Ascending aorta (tissue), 2 donors: ENCODE measurements around the gene RALGAPB. TPM values are rescaled to one million over a fixed set of nuclear protein-coding genes. Genes with fewer than 3 reads are reported as not detected.

Source experiments
- DNase-seq, 2 donors: peaks; one replicate each; pipeline ENCODE4 v3.0.0-alpha.2; 2019; ENCODE audit warnings: low spot score in 2 of 2
- H3K27ac ChIP-seq, 2 donors: fragments of 200-600 bp; sonication (generic); one replicate each; pipeline ENCODE4 v1.5.1; 2016 to 2017; ENCODE audit warnings: mild to moderate bottlenecking in 1 of 2
- H3K27me3 ChIP-seq: fragments of 200-600 bp; sonication (generic); one replicate; pipeline ENCODE4 v1.5.1; 2017
- H3K36me3 ChIP-seq, 2 donors: fragments of 200-600 bp; sonication (generic); one replicate each; pipeline ENCODE4 v1.5.1; 2016
- H3K4me1 ChIP-seq, 2 donors: fragments of 200-600 bp; sonication (generic); one replicate each; pipeline ENCODE4 v1.5.1; 2016 to 2017; ENCODE audit warnings: mild to moderate bottlenecking in 1 of 2
- H3K4me3 ChIP-seq, 2 donors: fragments of 200-600 bp; sonication (generic); one replicate each; pipeline ENCODE4 v1.5.1; 2016 to 2017; ENCODE audit warnings: mild to moderate bottlenecking in 1 of 2
- H3K9me3 ChIP-seq, 2 donors: fragments of 200-600 bp; sonication (generic); one replicate each; pipeline ENCODE4 v1.5.1; 2016
- intact Hi-C: fragments of 100-400 bp; cut with DNase I; formaldehyde crosslinking; loops from one replicate; pipeline ENCODE4 v1.15.1; 2023
- total RNA-seq: library from RNA; depleted of rRNA; stranded (reverse); fragments of >200 nt; gene quantifications from one replicate; pipeline ENCODE4 v1.1.0, GENCODE V29; 2016
- TF ChIP-seq, protein P1 (sequence below), 3 experiments: fragments of 200-600 bp in 2 of 3; fragments of 450-650 bp in 1 of 3; sonication (generic) in 2 of 3; IDR thresholded peaks; one replicate each; pipeline ENCODE4 v1.5.1; 2016 to 2019; ENCODE audit warnings: antibody characterized with exemption in 3 of 3, mild to moderate bottlenecking in 1 of 3, moderate library complexity in 1 of 3

RALGAPB gene
- total RNA-seq, 1 donor from 2014 or later, result 19.4 TPM

DNA sequence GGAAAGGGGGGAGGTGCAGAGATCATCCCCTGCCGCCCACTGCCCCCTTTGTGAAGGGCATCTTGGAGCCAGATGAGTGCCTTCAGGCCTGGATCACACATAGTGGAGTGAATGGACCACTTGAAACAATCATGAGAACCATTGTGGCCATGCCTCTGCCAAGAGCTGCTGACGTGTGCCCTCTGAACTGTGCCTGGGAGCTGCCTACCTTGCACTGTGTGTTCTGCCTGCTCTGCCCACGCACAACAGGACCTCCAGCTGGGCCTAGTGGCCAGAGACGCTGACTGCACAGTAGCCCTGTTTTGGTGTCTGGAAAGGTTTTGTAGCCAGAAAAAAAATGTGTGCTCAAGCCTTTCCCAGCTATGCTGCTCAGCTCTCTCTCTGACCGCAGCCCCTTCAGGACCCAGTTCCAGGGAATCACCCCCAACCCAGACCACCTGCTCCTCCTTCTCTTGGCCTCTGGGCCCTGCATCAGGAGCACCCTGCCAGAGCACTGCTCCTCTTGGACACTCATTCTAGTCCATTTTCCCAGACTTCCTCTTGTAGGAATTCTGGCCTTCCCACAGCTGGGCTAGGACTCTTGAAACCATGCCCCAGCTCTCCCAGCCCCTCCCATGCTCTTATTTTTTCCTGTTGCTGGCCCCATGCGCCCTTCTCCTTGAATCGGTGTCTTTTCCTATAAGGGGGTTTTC, 106.7 kb downstream of the RALGAPB start:
- intact Hi-C loops, result no loop called here
- DNase-seq, result no peak

DNA sequence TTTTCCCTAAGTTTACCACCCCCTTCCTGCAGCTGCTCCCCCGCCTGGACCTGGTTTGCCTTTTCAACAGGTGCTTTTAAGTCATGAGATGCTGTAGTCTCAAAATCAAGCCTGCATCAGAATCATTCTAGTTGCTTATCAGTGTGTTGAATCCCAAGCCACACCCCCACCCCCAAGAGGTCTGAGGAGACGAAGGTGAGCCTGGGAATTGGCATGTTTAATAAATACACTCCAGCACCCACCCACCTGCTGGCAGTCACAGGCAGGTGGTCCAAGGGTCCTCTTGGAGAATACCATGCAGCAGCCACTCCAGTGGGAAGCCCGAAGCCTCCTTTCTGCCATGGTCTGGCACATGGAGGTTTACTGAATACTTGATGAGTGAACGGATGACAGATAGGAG, 107.3 kb downstream of the RALGAPB start:
- Histone ChIP-seq H3K27ac (no peak overlapping the region), H3K4me3 (no peak overlapping the region), H3K4me1 (peaks cover 0 to 3% of the 10 kb centered on the region in 2 donors), H3K9me3 (no peaks in the 10 kb centered on the region), H3K27me3 (no peaks in the 10 kb centered on the region), H3K36me3 (peaks cover 6 to 21% of the 10 kb centered on the region in 2 donors)
- TF ChIP-seq, protein P1, sequence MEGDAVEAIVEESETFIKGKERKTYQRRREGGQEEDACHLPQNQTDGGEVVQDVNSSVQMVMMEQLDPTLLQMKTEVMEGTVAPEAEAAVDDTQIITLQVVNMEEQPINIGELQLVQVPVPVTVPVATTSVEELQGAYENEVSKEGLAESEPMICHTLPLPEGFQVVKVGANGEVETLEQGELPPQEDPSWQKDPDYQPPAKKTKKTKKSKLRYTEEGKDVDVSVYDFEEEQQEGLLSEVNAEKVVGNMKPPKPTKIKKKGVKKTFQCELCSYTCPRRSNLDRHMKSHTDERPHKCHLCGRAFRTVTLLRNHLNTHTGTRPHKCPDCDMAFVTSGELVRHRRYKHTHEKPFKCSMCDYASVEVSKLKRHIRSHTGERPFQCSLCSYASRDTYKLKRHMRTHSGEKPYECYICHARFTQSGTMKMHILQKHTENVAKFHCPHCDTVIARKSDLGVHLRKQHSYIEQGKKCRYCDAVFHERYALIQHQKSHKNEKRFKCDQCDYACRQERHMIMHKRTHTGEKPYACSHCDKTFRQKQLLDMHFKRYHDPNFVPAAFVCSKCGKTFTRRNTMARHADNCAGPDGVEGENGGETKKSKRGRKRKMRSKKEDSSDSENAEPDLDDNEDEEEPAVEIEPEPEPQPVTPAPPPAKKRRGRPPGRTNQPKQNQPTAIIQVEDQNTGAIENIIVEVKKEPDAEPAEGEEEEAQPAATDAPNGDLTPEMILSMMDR (IDR thresholded peaks at IDR 0.05), result no peak
- intact Hi-C loops, result no loop called here
- no peak for DNase-seq

More for the DNA sequence above, 106.7 kb downstream of the RALGAPB start:
- no peak overlapping the region for H3K27ac ChIP-seq
- H3K4me1 ChIP-seq, result peaks cover 0 to 3% of the 10 kb centered on the region in 2 donors
- H3K4me3 ChIP-seq, result no peak overlapping the region
- TF ChIP-seq, protein P1 (IDR thresholded peaks at IDR 0.05), result no peak
- no peaks in the 10 kb centered on the region for H3K9me3 ChIP-seq
- H3K27me3 ChIP-seq, result no peaks in the 10 kb centered on the region
- peaks cover 11 to 26% of the 10 kb centered on the region in 2 donors for H3K36me3 ChIP-seq

DNA sequence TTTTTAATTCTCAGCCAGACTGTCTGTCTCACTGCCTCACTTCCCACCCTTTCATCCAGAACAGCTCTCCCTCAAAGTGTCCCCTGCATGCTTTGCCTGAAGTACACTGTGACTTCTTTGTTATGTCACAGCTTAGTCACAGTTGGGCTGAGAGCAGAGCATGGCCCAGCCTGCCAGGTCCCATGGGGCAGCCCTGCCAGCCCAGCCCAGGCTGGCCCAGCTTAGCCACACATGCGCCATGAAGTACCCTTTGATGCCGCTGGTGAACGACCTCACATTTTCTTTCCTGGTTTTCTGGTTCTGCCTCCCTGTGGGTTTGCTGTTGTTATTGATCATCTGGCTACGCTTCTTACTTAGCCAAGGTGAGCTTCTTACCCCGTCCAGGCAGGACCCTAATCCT, 108.4 kb downstream of the RALGAPB start, which contains the start of gene ADIG:
Gene ADIG (plus strand): TSS at position 185 of the 400 bp plus-strand sequence. CDS start 54 bp downstream, at position 239.
- Histone ChIP-seq H3K4me1 (peaks cover 0 to 3% of the 10 kb centered on the region in 2 donors), H3K27me3 (no peaks in the 10 kb centered on the region), H3K27ac (no peak within 1 kb of the TSS), H3K36me3 (peaks cover 0 to 10% of the 10 kb centered on the region in 2 donors), H3K9me3 (no peaks in the 10 kb centered on the region), H3K4me3 (no peak within 1 kb of the TSS)
- TF ChIP-seq, protein P1 (IDR thresholded peaks at IDR 0.05), result no peak
- intact Hi-C loops, result no loop called here
- no peak for DNase-seq

DNA sequence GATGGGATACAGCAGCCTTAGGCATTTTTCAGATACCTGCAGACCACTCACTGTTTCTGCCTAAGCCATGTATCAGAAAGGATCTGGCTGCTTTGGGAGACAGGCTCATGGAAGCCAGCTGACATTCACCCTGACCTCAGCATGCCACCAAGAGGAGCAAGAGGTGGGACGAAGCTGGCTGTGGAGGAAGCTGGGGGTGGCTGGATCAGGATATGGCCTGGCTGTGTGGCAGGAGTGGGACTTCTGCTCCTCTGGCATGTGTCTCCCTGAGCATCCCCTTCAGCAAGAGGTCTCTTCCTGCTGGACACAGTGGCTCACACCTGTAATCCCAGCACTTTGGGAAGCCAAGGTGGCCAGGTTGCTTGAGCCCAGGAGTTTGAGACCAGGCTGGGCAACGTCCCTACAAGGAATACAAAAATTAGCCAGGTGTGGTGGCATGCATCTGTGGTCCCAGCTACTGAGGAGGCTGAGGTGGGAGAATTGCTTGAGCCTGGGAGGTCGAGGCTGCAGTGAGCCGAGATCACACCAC, 109.3 kb downstream of the RALGAPB start:
- H3K4me1 ChIP-seq, result peaks cover 0 to 3% of the 10 kb centered on the region in 2 donors
- TF ChIP-seq, protein P1 (IDR thresholded peaks at IDR 0.05), result no peak
- peaks cover 0 to 5% of the 10 kb centered on the region in 2 donors for H3K36me3 ChIP-seq

DNA sequence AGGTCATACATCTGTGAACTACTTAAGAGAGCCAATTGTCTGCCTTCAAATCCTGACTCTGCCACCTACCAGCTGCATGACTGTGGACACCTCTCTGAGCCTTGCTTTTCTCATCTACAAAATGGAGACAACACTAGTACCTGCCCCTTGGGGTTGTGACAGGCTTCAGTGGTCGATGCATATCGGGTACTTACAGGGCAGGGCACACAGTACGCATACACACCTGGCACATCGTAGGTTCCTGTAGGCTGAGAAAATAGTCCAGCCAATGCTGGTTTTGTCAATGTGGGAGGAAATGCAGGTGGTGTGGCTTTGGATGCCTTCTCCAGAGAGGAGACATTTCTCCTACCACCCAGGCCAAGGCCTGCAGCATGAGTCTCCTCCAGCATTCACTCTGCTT, 110.7 kb downstream of the RALGAPB start:
- Histone ChIP-seq H3K36me3 (no peaks in the 10 kb centered on the region), H3K4me1 (peaks cover 0 to 3% of the 10 kb centered on the region in 2 donors), H3K4me3 (no peak overlapping the region), H3K27me3 (no peaks in the 10 kb centered on the region), H3K27ac (no peak overlapping the region), H3K9me3 (no peaks in the 10 kb centered on the region)
- DNase-seq, result no peak
- intact Hi-C loops, result no loop called here
- TF ChIP-seq, protein P1 (IDR thresholded peaks at IDR 0.05), result no peak

More for the DNA sequence above, 109.3 kb downstream of the RALGAPB start:
- H3K4me3 ChIP-seq, result no peak overlapping the region
- H3K9me3 ChIP-seq, result no peaks in the 10 kb centered on the region
- no peak overlapping the region for H3K27ac ChIP-seq
- no peaks in the 10 kb centered on the region for H3K27me3 ChIP-seq
- intact Hi-C loops, result no loop called here
- no peak for DNase-seq
